Stimulated activated CD4-positive, alpha-beta T cell treated with anti-CD3 and anti-CD28 coated beads, Interleukin-12 subunit alpha, Interleukin-12 subunit beta, amount 100 ng/mL, for 4 hours (primary cell): Measurements from ENCODE around the gene CNTN2.

Experiments
- DNase-seq: peaks from one replicate; pipeline ENCODE4 v3.0.0-alpha.2; 2020

The CNTN2 gene

DNA sequence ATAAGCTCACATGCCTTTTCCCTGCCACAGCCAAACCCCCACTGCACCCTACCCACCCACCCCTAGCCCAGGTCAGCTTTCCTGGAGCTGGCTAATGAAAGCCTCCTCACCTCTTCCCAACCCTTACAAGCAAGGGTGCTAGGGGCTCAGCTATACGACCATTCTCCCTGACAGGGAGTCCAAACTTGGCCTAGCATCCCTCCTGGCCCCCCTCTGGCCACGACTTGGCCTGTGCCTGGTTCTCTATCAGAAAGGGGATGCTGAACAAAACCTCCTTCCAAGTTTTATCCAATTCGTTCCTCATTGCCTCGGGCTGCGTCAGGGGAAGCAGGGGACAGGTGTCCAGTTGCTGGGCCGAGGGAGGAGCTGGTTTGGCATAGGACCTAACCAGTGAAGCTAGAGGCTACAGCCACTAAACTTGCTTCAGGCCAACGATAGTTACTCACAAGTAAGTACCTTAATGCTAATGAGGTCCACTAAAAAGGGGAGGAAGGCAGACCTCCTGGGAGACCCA is 32.7 kb downstream of the CNTN2 start:
- DNase-seq, result no peak

DNA sequence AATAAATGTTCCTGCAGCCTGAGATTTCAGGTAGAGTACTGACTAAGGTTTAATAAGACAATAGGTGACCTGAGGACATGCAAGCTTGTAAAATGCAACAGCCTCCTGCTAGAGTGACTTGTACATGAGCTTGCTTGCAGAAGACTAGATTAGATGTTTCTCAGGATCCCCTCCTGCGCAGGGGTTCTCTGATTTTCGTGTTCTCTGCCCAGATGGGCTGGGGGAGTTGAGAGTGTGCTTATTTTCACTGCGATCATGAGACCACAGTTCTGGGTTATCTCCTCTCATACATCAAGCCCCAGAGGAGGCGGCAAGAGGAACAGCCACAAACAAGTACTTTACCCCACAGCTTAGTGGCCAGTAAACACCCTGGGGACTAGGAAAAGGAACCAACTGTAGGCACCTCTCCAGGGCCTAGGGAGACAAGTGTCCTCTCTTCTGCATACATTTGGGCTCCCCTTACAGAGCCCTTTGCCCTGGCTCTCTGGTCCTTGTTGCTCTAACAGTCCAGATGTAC is 33.3 kb downstream of the CNTN2 start:
- no peak for DNase-seq

DNA sequence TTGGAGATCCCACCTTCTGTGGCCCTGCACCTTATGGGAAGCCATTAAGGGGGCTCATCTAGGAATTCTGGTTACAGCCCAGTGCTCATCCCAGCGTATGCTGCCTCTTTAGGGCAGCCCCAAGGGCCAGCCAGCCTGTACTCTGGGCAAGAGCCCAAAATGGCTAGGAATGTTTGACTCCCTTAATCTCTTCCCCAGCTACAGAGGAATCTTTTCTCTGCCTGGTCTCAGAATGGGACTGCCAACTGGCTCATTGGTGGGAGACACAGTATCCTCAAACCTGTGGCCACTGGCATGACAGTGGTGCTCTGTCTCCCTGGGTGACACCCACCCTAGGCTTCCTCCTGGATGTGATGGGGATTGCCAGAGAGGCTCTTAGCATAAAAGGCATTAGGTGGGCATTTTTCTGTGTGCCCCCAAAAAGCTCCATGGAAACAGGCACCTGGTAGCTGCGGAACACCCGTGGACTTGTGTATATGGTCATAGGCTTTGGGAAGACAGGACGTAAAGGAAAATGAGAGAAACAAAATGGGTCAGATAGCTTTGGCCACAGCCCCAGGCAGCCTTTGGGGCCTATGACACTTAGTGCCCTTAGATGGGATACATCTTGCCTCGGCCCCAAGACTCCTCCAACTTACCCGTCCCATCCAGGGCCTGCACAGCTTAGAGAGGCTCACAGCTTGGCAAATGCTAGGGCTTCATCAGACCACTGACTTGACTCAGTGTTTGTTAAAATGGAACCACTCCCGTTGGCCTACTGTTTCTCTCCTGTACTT is 34.3 kb downstream of the CNTN2 start:
- no peak for DNase-seq

DNA sequence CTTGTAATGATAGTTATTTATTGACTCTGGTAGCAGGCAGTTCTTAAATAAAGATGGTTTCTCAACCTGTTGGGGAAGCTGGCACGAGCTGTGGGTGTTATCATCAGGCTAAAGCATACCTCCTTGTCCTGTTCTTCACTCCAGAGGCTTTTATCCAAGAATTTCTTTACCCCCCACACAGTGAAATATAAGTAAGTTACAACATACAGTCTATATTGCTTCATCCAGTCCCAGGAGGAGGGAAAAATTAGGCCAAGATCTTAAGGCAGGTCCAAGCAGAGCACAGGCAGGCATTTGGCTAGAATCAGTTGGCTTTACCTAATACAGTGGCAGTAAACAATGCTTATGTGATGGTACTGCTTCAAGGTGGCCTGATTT is 34.9 kb downstream of the CNTN2 start:
- no peak for DNase-seq

DNA sequence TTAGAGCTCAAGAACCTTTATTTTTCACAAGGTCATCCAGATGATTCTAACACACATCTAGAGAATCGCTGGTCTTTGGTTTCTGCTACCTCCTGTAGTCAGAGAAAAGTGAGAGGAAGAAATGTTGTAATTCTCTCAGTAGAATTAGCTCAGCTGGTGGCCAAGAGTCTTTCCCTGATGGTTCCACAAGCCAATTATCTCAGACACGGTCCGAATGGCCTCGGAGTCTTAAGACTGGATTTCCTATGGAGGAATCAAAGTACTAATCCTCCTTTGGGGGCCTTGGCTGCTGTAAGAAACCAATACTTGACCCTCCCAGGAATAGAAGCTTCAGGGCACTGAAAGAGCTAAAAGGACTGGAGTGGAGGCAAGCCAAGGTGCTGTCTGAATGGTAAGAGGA is 39.4 kb downstream of the CNTN2 start:
- no peak for DNase-seq

DNA sequence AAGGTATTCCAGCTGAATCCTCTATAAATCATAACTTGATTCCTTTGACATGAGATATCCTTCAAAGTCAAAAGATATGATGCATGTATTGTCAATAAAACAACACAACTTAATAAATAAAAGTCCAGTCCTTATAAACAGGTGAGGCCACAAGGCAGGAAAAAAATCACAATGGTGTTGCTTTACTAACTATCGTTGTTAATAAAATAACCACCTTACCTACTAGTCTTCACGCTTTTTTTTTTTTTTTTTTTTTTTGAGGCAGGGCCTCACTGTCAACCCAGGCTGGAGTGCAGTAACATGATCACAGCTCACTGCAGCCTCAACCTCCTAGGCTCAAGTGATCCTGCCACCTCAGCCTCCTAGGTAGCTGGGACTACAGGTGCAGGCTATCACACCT is 41.3 kb downstream of the CNTN2 start, which contains the start of gene TMEM81:
TSS of gene TMEM81 (minus strand) at position 101 of the 400 bp plus-strand sequence. CDS start 140 bp downstream, outside the sequence.
- no peak for DNase-seq

DNA sequence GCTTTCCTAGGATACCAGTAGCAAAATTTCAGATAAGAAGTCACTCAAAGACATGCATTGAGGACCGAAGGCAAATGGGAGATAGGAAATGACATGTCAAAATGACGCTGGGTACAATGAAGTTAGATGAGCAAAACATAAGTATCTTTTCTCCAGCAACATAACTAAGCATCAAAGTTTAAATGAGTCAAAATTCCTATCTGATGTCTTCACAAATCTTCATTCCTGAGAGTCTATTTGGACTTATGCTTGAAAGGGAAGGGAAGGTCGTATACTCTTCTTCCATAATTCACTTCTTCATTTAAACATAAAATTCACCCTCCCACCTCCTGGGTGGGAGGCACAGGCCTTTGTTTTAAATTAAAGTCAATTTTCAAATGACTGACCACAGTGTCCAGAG is 45.3 kb downstream of the CNTN2 start:
- DNase-seq, result no peak

DNA sequence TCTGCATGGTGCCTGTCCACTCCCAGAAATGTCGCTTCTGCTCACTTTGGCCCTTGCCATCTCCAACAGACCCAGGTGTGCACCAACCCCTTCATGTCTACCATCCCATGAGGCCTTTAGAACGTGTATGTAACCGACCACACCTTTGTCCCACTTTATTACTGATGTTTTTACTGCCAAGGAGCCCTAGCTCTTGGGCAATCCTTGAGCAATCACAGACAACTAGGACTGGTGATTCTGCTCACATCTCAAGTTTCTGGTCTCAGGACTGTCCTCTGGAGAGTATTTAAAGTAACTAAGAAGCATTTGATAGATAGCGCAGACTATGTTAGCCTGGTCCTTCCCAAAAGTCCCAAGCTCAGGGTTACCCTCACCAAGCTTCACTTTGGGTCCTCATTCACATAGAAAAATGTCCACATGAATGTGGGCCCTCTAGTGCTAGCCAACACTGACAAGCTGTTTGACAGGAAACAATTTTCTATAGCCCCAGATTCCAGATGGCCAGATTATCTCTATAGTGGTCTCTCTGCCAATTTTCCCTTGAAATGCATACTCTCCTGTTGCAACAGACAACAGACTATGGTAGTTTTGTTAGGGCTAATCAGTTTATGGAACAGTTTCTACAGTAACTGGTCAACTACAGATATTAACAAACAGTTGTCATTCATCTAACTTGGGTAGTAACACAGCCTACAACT is 48.2 kb downstream of the CNTN2 start:
- no peak for DNase-seq

DNA sequence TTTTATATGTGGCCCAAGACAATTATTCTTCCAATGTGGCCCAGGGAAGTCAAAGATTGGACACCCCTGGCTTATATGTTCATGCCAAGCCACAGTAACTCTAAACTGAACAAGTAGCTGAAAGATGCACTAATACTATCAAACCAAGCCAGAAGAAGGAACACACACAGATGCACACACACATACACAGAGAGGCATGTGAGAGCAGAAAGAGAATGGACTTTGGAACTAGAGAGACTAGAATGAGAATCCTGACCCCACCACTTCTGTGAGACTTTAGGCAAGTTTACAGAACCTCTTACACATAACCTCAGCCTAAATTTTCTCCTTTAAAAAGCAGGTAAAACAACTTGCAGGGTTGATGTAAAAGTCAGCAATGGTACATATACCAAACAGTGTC is 52.4 kb downstream of the CNTN2 start:
- no peak for DNase-seq

DNA sequence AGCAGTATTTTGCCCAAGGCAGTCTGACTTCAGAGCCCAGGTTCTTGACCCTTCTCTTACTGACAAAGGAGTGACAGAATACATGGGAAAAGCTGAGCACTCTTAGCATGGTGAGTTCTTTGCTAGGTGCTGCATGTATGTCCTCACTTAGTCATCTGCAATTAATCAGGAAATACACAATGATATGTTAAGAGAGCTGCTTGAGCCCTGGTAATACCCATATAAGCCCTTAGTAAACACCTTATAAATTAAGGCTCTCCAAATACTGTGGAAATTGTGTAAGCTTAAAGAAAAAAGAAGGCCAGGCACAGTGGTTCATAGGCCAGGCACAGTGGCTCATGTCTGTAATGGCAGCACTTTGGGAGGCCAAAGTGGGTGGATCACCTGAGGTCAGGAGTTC is 55.2 kb downstream of the CNTN2 start:
- no peak for DNase-seq

DNA sequence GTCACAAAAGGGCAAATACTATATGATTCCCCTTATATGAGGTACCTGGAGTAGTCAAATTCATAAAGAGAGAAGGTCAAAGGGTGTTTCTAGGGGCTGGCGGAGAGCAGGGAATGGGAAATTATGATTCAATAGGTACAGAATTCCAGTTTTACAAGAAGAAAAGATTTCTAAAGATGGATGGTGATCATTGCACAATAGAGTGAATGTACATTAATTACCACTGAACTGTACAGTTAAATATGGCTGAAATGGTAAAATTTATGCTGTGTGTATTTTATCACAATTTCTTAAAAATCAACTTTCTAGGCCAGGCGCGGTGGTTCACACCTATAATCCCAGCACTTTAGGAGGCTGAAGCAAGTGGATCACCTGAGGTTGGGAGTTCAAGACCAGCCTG is 59.4 kb downstream of the CNTN2 start:
- no peak for DNase-seq

DNA sequence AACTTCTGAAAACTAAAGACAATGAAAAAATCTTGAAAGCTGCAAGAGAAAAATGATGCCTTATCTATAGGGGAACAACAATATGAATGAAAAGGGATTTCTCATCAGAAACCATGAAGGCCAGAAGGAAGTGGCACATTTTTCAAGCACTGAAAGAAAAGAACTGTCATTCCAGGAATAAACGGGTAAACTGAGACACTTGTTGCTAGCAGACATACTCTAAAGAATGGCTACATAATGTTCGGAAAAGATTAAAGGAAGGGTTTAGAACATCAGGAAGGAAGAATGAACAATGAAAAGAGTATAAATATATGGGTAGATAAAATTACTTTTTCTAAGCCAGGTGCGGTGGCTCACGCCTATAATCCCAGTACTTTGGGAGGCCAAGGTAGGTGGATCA is 64.3 kb downstream of the CNTN2 start:
- DNase-seq, result no peak

DNA sequence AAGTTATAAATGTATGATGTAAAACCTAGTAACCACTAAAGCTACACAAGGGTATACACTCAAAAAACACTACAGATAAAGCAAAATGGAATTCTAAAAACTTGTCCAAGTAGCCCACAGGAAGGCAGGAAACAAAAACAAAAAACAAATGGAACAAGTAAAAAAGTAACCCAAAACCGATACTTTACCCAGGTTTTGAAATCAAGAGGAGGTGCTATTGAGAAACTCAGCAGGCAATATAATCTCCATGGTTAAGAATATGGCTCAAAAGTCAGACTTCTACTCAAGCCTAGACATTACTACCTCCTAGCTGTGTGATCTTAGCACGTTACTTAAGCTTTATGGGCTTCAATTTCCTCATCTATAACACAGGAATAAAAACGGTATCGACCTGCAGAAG is 65.5 kb downstream of the CNTN2 start:
- no peak for DNase-seq

DNA sequence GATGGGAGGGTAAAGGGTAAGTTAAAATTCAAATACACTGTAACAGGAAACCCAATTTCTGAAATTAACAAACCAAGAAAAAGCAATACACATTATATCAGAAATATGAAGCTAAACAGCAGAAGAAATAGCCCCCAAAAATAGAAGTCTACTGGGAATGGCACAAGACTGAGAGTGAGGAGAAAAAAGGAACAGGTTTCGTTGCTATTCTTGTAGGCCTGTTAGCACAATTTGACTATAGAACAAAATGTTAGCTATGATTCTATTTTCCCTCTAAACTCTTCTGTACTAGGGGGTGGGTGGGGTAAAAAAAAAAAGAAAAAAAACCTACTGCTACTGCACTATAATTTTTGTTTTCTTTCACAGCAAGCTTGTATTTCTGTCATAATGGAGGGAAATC is 66.3 kb downstream of the CNTN2 start:
- DNase-seq, result no peak

DNA sequence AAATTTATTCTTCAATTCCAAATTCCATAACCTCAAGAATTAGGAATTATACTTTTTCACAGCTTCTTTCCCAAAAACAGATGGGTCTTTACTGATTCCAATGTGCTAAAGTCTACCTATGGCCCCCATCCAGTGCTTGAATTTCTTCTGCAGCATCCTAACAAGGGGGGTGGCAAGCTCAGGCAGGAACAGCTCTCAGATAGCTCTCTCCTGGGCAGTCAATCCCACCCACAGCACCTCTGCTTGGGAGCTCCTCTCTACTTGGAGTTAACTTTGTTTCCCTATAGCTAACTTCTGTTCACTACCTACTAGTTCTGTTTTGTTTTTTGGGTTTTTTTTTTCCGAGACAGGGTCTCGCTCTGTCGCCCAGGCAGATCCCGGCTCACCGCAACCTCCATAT is 66.7 kb downstream of the CNTN2 start:
- no peak for DNase-seq

DNA sequence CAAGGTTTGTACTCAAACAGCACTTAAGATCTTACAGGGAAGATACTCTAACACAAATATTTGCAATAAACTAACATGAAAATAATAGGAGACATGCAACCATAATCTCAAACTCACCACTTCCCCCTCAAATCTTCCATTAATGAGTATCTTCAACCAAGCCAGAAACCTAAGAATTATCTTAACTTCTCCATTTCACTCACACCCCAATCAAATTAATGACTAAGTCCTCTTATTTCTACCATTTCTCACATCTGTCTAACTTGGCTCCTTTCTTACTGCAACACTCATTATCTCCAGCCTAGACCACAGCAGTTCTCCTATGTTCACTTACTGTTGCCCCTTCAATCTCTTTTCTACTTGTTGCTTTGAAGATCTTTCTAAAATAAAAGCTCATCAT is 68.3 kb downstream of the CNTN2 start:
- no peak for DNase-seq

DNA sequence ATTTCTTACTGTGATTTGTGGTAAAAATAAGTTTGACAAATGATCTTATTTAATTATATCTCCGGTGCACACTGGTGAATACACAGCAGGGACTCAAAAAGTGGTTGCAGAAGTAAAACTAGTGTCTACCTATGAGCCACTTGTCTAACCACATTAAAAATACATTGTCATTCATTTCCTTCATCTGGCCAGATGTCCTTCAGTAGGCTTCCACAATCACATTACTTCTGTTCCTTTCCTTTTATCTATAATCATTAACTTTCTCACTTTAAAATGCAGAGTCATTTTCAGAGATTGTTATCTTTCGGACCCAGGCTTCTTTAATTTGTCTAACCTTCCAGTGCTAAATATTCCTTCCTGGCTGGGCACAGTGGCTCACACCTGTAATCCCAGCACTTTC is 75.7 kb downstream of the CNTN2 start:
- no peak for DNase-seq

DNA sequence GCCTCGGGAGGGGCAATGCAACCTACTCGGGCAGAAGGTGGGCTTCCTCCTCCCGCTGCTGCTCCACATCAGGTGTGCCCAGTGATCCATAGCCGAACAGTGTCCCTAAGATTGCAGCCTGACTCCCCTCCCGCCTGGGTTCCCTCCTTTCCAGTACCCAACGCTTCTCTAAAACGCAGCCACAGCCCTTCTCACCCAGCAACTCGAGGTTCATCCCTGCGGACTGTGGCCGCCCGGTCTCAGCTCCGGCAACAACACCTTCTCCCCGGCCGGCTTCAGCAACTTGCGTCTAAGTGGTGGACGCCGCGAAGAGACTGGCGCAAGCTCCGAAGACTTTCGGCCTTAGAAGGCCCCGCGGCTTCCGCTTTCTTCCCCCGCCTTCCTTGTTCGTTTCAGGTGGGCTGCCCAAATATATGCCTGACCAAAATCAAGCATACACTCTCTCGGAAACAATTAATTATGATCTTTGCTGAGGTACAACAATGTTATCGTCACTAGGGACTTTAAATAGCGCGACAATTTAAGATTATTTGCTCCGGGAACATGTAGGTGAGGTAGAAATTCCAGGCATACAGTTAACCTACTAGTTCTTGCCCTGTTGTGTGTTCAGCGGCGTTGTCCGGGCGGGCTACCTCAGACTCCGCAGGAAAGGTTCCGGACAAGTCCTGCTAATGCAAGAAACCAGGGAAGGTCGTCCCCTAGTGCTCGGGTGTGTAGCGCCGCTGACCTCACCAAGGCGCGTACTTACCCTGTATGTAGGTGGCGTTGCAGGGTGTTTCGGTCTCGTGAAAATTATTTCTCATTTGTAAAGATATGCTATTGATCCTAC is 78.9 kb downstream of the CNTN2 start, which contains the start of gene RBBP5:
TSS of gene RBBP5 (minus strand) at position 319 of the 829 bp plus-strand sequence. CDS start at position 214, 105 bp downstream.
- peak; percentile 90 for DNase-seq

DNA sequence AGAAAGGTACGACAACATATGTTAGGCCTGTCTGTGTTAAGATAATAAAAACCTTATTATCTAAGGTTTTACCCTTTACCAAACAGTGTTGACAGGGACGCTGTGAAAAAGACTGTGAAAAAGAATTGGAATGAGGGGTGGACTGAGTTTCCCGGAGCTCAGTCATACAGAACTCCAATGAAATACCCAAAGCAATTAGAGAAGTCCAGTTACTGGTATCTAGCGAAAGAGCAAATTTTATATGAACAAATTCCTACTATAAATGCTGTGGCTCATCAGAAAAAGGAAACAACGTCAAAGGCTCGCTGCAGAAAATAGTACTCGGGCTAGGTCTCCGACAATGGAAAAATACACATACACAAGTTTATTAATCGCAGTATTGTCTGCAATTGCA is 79.5 kb downstream of the CNTN2 start:
- DNase-seq, result no peak

DNA sequence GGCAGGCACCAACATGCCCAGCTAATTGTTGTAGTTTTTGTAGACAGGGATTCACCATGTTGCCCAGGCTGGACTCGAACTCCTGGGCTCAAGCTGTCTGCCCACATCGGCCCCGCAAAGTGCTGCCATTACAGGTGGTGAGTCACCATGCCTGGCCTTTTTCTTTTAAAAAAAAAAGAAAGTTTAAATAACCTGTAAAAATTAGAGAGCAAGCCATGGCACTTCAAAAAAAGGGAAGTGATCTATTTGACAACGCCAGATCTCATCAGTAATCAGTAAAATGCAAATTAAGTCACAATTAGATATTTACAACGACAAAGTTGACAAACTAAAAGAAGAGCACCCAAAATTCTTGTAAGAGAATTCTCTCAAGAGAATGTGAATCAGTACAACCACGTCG is 81.7 kb downstream of the CNTN2 start:
- no peak for DNase-seq

DNA sequence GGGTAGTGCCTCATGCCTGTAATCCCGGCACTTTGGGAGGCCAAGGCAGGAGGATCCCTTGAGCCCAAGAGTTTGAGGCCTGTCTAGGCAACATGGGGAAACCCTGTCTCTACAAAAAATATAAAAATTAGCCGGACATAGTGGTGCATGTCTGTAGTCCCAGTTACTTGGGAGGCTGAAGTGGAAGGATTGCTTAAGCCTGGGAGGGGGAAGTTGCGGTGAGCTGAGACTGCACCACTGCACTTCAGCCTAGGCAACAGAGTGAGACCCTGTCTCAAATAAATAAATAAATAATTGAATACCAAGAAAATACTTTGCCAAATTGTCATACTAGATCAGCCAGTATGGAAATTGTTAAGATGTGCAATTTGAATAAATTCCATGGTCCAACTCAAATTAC is 84.6 kb downstream of the CNTN2 start:
- DNase-seq, result no peak
